Astrocyte (in vitro differentiated cells and primary cell): Measurements from ENCODE around the gene GATB.

Source experiments
- EZH2 ChIP-seq: IDR thresholded peaks from 2 replicates; pipeline ENCODE4 v1.6.1; 2012; ENCODE audit warnings: mild to moderate bottlenecking, low read length, inconsistent platforms; ENCODE audit not compliant: insufficient read depth
- TF ChIP-seq, protein P1 (sequence below): IDR thresholded peaks from 2 replicates; pipeline ENCODE4 v1.5.1; 2011; ENCODE audit warnings: low read depth, mild to moderate bottlenecking, inconsistent platforms, low read length, moderate library complexity; ENCODE audit not compliant: insufficient read depth

DNA sequence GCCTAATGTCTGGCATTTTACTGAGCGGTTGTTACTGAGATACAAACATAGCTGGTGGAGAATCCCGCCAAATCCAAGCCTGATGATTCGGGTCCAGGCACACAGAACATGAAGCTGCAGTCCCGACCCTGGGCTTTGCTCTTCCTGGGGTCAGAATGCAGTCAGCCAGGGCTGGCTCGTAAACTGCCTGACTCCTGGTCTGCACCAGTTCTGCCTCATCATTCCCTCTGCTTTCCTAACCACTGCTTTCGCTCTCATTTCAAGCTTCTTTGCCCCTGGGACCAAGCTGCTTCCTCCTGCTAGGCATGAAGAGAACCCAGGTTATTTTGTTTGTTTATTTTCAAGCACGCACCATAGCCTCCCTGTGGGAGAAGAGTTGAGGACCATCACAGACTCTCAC is 39.3 kb downstream of the GATB start:
- TF ChIP-seq, protein P1, sequence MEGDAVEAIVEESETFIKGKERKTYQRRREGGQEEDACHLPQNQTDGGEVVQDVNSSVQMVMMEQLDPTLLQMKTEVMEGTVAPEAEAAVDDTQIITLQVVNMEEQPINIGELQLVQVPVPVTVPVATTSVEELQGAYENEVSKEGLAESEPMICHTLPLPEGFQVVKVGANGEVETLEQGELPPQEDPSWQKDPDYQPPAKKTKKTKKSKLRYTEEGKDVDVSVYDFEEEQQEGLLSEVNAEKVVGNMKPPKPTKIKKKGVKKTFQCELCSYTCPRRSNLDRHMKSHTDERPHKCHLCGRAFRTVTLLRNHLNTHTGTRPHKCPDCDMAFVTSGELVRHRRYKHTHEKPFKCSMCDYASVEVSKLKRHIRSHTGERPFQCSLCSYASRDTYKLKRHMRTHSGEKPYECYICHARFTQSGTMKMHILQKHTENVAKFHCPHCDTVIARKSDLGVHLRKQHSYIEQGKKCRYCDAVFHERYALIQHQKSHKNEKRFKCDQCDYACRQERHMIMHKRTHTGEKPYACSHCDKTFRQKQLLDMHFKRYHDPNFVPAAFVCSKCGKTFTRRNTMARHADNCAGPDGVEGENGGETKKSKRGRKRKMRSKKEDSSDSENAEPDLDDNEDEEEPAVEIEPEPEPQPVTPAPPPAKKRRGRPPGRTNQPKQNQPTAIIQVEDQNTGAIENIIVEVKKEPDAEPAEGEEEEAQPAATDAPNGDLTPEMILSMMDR: no peak
- no peak for TF ChIP-seq EZH2
